CD4-positive, alpha-beta T cell (primary cell): Measurements from ENCODE around the gene INSRR. TPM values are rescaled to one million over a fixed set of nuclear protein-coding genes. Genes with fewer than 3 reads are reported as not detected.

Source experiments
- ATAC-seq: fragments of 200-7000 bp; cut with Tn5 transposase; one replicate; pipeline ENCODE4 v1.10.0; 2022; ENCODE audit warnings: mild to moderate bottlenecking; ENCODE audit not compliant: poor library complexity
- CTCF ChIA-PET: fragments of 350-600 bp; sonication (Branson Sonifier 250); formaldehyde crosslinking; loops from one replicate; lab custom pipeline; 2021; ENCODE audit warnings: antibody characterized with exemption, inconsistent platforms; lab: Charles Lee
- POLR2A ChIA-PET: fragments of 350-600 bp; sonication (Branson Sonifier 250); formaldehyde crosslinking; loops from one replicate; lab custom pipeline; 2021; ENCODE audit warnings: antibody characterized with exemption, inconsistent platforms; lab: Charles Lee
- DNase-seq, 14 experiments: peaks; one replicate each; pipeline ENCODE4 v3.0.0-alpha.2; 2013 to 2020; ENCODE audit warnings: mixed read lengths in 2 of 14
- H3K27ac ChIP-seq, 2 donors: one replicate each; pipeline versions ENCODE4 v1.5.1 to v1.7.0; 2013; ENCODE audit warnings: low read length in 2 of 2, low read depth in 1 of 2, mild to moderate bottlenecking in 1 of 2
- H3K27me3 ChIP-seq, 2 experiments: 1 replicate in 1 of 2; 2 replicates in 1 of 2; pipeline versions ENCODE4 v1.6.1 to v1.7.0; 2013; ENCODE audit warnings: low read length in 2 of 2, control low read depth in 1 of 2, mild to moderate bottlenecking in 1 of 2, moderate library complexity in 1 of 2; ENCODE audit not compliant: insufficient read depth in 2 of 2, control insufficient read depth in 1 of 2
- H3K36me3 ChIP-seq: one replicate; pipeline ENCODE4 v1.6.1; 2013; ENCODE audit warnings: low read length, control low read depth; ENCODE audit not compliant: insufficient read depth
- H3K4me1 ChIP-seq: one replicate; pipeline ENCODE4 v1.6.1; 2013; ENCODE audit warnings: low read length, control low read depth; ENCODE audit not compliant: insufficient read depth
- H3K4me3 ChIP-seq: one replicate; pipeline ENCODE4 v1.5.1; 2013; ENCODE audit warnings: mild to moderate bottlenecking, low read length, moderate library complexity
- H3K9me3 ChIP-seq, 2 experiments: 1 replicate in 1 of 2; 2 replicates in 1 of 2; pipeline versions ENCODE4 v1.6.1 to v1.7.0; 2013; ENCODE audit warnings: low read length in 2 of 2, mild to moderate bottlenecking in 2 of 2, control low read depth in 1 of 2, moderate library complexity in 1 of 2; ENCODE audit not compliant: control insufficient read depth in 1 of 2, insufficient read depth in 1 of 2
- H3K27ac Mint-ChIP-seq: one replicate; pipeline ENCODE4 v1.8.0; 2020; ENCODE audit warnings: mixed read lengths
- H3K27me3 Mint-ChIP-seq: one replicate; pipeline ENCODE4 v1.8.0; 2021; ENCODE audit warnings: mixed read lengths
- H3K36me3 Mint-ChIP-seq: one replicate; pipeline ENCODE4 v1.8.0; 2021; ENCODE audit warnings: low read depth, mixed read lengths
- H3K4me1 Mint-ChIP-seq: one replicate; pipeline ENCODE4 v1.8.0; 2021; ENCODE audit warnings: low read depth, mixed read lengths
- H3K4me3 Mint-ChIP-seq: one replicate; pipeline ENCODE4 v1.8.0; 2020; ENCODE audit warnings: mild to moderate bottlenecking, mixed read lengths
- H3K9me3 Mint-ChIP-seq: one replicate; pipeline ENCODE4 v1.8.0; 2020; ENCODE audit warnings: mixed read lengths
- CTCF ChIP-seq: fragments of 200-600 bp; IDR thresholded peaks from one replicate; pipeline ENCODE4 v1.8.0; 2022; ENCODE audit warnings: antibody characterized with exemption, mild to moderate bottlenecking
- intact Hi-C, 2 experiments: fragments of 100-400 bp; cut with DNase I in 1 of 2; cut with micrococcal nuclease in 1 of 2; formaldehyde crosslinking; loops; one replicate each; pipeline versions ENCODE4 v1.15.1 to v1.9.0; 2023 to 2025; cut with DNase I, micrococcal nuclease
- total RNA-seq, 174 experiments: library from RNA in 2 of 174; stranded (reverse) in 2 of 174; gene quantifications; one replicate each; pipeline ENCODE4 v1.2.3 and lab custom pipeline; 2021 to 2026

Gene INSRR
- total RNA-seq, 2 experiments from 2014 or later: not detected

GRCh38 chr1:156864796-156865195 is 5.9 kb upstream of the INSRR start:
- no peak overlapping the region for H3K4me3 ChIP-seq
- H3K27me3 ChIP-seq: peaks cover 40 to 48% of the 10 kb centered on the region in 2 experiments
- Mint-ChIP-seq H3K27me3 (peaks cover 56% of the 10 kb centered on the region), H3K4me1 (peaks cover 20% of the 10 kb centered on the region), H3K9me3 (no peaks in the 10 kb centered on the region), H3K4me3 (no peak overlapping the region), H3K27ac (no peak overlapping the region), H3K36me3 (no peaks in the 10 kb centered on the region)
- no peak for TF ChIP-seq CTCF
- DNase-seq: no peak
- H3K4me1 ChIP-seq: peaks cover 31% of the 10 kb centered on the region
- ChIA-PET CTCF (no interaction called here), POLR2A (no interaction called here)
- ATAC-seq: no peak
- no peaks in the 10 kb centered on the region for H3K36me3 ChIP-seq
- no peak overlapping the region for H3K27ac ChIP-seq
- H3K9me3 ChIP-seq: peaks cover 0 to 7% of the 10 kb centered on the region in 2 experiments
- intact Hi-C loops: loop anchor here in 1 of 2 experiments (10.0 kb wide), 1 partner anchor 140 kb away; the partner anchor contains the start of genes ISG20L2 and METTL25B

- no peak for TF ChIP-seq CTCF
- H3K27ac Mint-ChIP-seq: no peak overlapping the region
- peaks cover 28% of the 10 kb centered on the region for H3K4me1 Mint-ChIP-seq
- intact Hi-C loops: loop anchor here in 1 of 2 experiments (10.0 kb wide), 1 partner anchor 139 kb away; the partner anchor contains the start of genes ISG20L2 and METTL25B
- no peak overlapping the region for H3K27ac ChIP-seq
- H3K4me3 ChIP-seq: no peak overlapping the region
- ChIA-PET POLR2A (no interaction called here), CTCF (no interaction called here)
- H3K36me3 ChIP-seq: no peaks in the 10 kb centered on the region
- peaks cover 0 to 7% of the 10 kb centered on the region in 2 experiments for H3K9me3 ChIP-seq
- H3K27me3 ChIP-seq: peaks cover 51 to 55% of the 10 kb centered on the region in 2 experiments
- peaks cover 65% of the 10 kb centered on the region for H3K27me3 Mint-ChIP-seq
- no peak for ATAC-seq
- H3K9me3 Mint-ChIP-seq: no peaks in the 10 kb centered on the region
- no peak for DNase-seq
- peaks cover 39% of the 10 kb centered on the region for H3K4me1 ChIP-seq
- H3K4me3 Mint-ChIP-seq: no peak overlapping the region
- H3K36me3 Mint-ChIP-seq: no peaks in the 10 kb centered on the region
Observed at GRCh38 chr1:156863631-156864030, 4.7 kb upstream of the INSRR start.

- DNase-seq (no peak), ATAC-seq (no peak)
- H3K27ac Mint-ChIP-seq: no peak overlapping the region
- no peaks in the 10 kb centered on the region for H3K9me3 Mint-ChIP-seq
- peaks cover 70% of the 10 kb centered on the region for H3K27me3 Mint-ChIP-seq
- no peaks in the 10 kb centered on the region for H3K36me3 Mint-ChIP-seq
- H3K36me3 ChIP-seq: no peaks in the 10 kb centered on the region
- peaks cover 0 to 7% of the 10 kb centered on the region in 2 experiments for H3K9me3 ChIP-seq
- TF ChIP-seq CTCF: no peak
- H3K4me3 Mint-ChIP-seq: peak overlapping the region; percentile 5
- peaks cover 39% of the 10 kb centered on the region for H3K4me1 ChIP-seq
- no peak overlapping the region for H3K27ac ChIP-seq
- POLR2A ChIA-PET: no interaction called here
- CTCF ChIA-PET: interaction anchor here (0.7 kb wide), 1 partner anchor 28 kb away, joined by 4 read pairs; no protein-coding TSS in a partner anchor
- intact Hi-C loops: loop anchor here in 1 of 2 experiments (10.0 kb wide), 1 partner anchor 138 kb away; the partner anchor contains the start of genes ISG20L2 and METTL25B
- H3K4me1 Mint-ChIP-seq: peaks cover 33% of the 10 kb centered on the region
- H3K4me3 ChIP-seq: no peak overlapping the region
- peaks cover 56 to 60% of the 10 kb centered on the region in 2 experiments for H3K27me3 ChIP-seq
Observed at GRCh38 chr1:156862997-156863599, 4.2 kb upstream of the INSRR start.
